DND-41 (cell line): ENCODE results near the gene OSBPL3.

Source experiments
- ATAC-seq: fragments of 200-7000 bp; cut with Tn5 transposase; 3 replicates; pipeline ENCODE4 v1.9.1; 2021; ENCODE audit warnings: low read depth; ENCODE audit not compliant: insufficient read depth
- DNase-seq: peaks from one replicate; pipeline ENCODE4 v3.0.0-alpha.2; 2020
- H2AFZ ChIP-seq: 2 replicates; pipeline ENCODE4 v1.6.0; 2012; ENCODE audit warnings: low read depth, low read length
- H3K27ac ChIP-seq: 2 replicates; pipeline ENCODE4 v1.5.1; 2012; ENCODE audit warnings: low read length, inconsistent platforms
- H3K27me3 ChIP-seq: fragments of 200-600 bp; sonication (generic); 2 replicates; pipeline ENCODE4 v1.6.0; 2012; ENCODE audit warnings: low read length, mild to moderate bottlenecking, inconsistent platforms; ENCODE audit not compliant: insufficient read depth, poor library complexity
- H3K36me3 ChIP-seq: 2 replicates; pipeline ENCODE4 v1.5.1; 2012; ENCODE audit warnings: low read length, inconsistent platforms; ENCODE audit not compliant: insufficient read depth
- H3K4me1 ChIP-seq: 2 replicates; pipeline ENCODE4 v1.5.1; 2012; ENCODE audit warnings: mild to moderate bottlenecking, low read length; ENCODE audit not compliant: insufficient read depth
- H3K4me2 ChIP-seq: 2 replicates; pipeline ENCODE4 v1.6.0; 2012; ENCODE audit warnings: mild to moderate bottlenecking, moderate library complexity, low read length, inconsistent platforms; ENCODE audit not compliant: insufficient read depth
- H3K4me3 ChIP-seq, 2 experiments: fragments of 200-600 bp in 1 of 2; shearing (Covaris generic) in 1 of 2; 2 replicates each; pipeline ENCODE4 v1.5.1; 2012 to 2016; ENCODE audit warnings: inconsistent platforms in 2 of 2, low read length in 2 of 2, mild to moderate bottlenecking in 2 of 2, low read depth in 1 of 2, moderate library complexity in 1 of 2
- H3K79me2 ChIP-seq: 2 replicates; pipeline ENCODE4 v1.6.0; 2012; ENCODE audit warnings: low read length, inconsistent platforms; ENCODE audit not compliant: insufficient read depth
- H3K9ac ChIP-seq: 2 replicates; pipeline ENCODE4 v1.6.0; 2012; ENCODE audit warnings: low read depth, mild to moderate bottlenecking, inconsistent platforms, low read length, moderate library complexity
- H3K9me3 ChIP-seq: 2 replicates; pipeline ENCODE4 v1.5.1; 2012; ENCODE audit warnings: low read length, moderate library complexity, mild to moderate bottlenecking, inconsistent platforms; ENCODE audit not compliant: insufficient read depth, severe bottlenecking
- H4K20me1 ChIP-seq: 2 replicates; pipeline ENCODE4 v1.6.0; 2012; ENCODE audit warnings: low read length; ENCODE audit not compliant: insufficient read depth
- EZH2 ChIP-seq: IDR thresholded peaks from 3 replicates; pipeline ENCODE4 v1.6.1; 2012; ENCODE audit warnings: borderline replicate concordance, low read depth, mild to moderate bottlenecking, moderate library complexity, low read length, inconsistent platforms; ENCODE audit not compliant: severe bottlenecking
- TF ChIP-seq, protein P1 (sequence below): IDR thresholded peaks from 2 replicates; pipeline ENCODE4 v1.5.1; 2012; ENCODE audit warnings: borderline replicate concordance, low read length, moderate library complexity, mild to moderate bottlenecking; ENCODE audit not compliant: poor library complexity, severe bottlenecking; ENCODE audit errors: extremely low read depth

The OSBPL3 gene

DNA sequence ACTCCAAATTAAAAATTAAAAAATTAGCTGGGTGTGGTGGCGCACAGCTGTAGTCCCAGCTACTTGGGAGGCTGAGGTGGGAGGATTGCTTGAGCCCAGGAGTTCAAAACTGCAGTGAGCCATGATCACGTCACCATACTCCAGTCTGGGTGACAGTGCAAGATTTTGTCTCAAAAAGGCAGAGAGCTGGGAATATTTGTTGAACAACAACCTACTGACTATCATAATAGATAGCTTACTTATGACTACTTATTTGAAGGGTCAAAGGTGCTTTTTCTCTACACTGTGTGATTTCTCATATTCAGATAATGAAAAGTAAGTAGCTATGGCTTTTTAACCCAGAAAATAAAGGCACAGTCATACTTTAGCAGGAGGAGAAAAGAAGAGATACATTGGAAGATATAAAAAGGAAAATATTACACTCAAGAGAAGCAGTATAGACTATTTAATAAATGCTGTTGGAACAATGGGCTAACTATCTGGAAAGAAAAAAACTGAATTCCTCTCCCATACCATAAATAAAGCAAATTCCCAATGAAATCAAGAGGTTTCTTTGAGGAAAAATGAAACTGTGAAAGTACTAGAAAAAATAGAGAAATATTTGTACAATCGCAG lies 229.4 kb downstream of the OSBPL3 start:
- no peak for TF ChIP-seq EZH2
- Histone ChIP-seq H3K4me3 (no peak overlapping the region), H2AFZ (no peak overlapping the region), H3K9ac (no peak overlapping the region), H3K27ac (no peak overlapping the region), H3K9me3 (no peaks in the 10 kb centered on the region), H4K20me1 (no peaks in the 10 kb centered on the region), H3K4me1 (no peaks in the 10 kb centered on the region), H3K27me3 (no peaks in the 10 kb centered on the region), H3K79me2 (no peaks in the 10 kb centered on the region), H3K36me3 (no peaks in the 10 kb centered on the region), H3K4me2 (no peak overlapping the region)
- ATAC-seq (no peak), DNase-seq (no peak)

DNA sequence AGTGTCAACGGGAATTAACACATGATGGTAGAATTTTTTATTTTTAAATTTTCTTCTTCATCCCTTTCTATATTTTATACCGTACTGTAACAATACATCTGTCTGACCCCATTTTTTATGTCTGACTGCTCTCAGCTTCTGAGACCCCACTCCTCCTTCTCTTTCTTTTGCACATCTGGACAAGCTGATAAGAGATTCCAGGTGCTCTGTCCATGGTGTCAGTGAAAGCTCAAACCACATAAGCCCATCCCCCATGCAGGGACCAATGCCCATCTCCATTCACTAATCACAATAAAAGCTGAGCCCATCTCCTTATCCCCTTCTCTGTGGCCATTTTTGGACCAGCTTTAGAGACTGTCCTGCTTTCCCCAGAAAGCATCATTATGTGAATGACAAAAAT lies 231.5 kb downstream of the OSBPL3 start:
- DNase-seq, result no peak
- H3K4me1 ChIP-seq, result no peaks in the 10 kb centered on the region
- H3K36me3 ChIP-seq, result no peaks in the 10 kb centered on the region
- no peak overlapping the region for H2AFZ ChIP-seq
- TF ChIP-seq, protein P1, sequence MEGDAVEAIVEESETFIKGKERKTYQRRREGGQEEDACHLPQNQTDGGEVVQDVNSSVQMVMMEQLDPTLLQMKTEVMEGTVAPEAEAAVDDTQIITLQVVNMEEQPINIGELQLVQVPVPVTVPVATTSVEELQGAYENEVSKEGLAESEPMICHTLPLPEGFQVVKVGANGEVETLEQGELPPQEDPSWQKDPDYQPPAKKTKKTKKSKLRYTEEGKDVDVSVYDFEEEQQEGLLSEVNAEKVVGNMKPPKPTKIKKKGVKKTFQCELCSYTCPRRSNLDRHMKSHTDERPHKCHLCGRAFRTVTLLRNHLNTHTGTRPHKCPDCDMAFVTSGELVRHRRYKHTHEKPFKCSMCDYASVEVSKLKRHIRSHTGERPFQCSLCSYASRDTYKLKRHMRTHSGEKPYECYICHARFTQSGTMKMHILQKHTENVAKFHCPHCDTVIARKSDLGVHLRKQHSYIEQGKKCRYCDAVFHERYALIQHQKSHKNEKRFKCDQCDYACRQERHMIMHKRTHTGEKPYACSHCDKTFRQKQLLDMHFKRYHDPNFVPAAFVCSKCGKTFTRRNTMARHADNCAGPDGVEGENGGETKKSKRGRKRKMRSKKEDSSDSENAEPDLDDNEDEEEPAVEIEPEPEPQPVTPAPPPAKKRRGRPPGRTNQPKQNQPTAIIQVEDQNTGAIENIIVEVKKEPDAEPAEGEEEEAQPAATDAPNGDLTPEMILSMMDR, result no peak
- H3K27me3 ChIP-seq, result no peaks in the 10 kb centered on the region
- H3K79me2 ChIP-seq, result no peaks in the 10 kb centered on the region
- H3K4me2 ChIP-seq, result no peak overlapping the region
- H3K4me3 ChIP-seq, result no peak overlapping the region
- no peaks in the 10 kb centered on the region for H3K9me3 ChIP-seq
- ATAC-seq, result no peak
- H3K27ac ChIP-seq, result no peak overlapping the region
- no peak overlapping the region for H3K9ac ChIP-seq
- H4K20me1 ChIP-seq, result no peaks in the 10 kb centered on the region
